ENCODE measurements around the gene HMGXB3.

The HMGXB3 gene

GRCh38 chr5:150053713-150054392 is 53.3 kb downstream of the HMGXB3 start:
- DNase-seq (ENCODE audit: low read depth) = no peak

- DNase-seq (ENCODE audit: low read depth) = no peak
Measured at GRCh38 chr5:150054569-150054968, 54.0 kb downstream of the HMGXB3 start.

GRCh38 chr5:150055326-150056074 is 55.0 kb downstream of the HMGXB3 start:
- DNase-seq (ENCODE audit: low read depth) = no peak

GRCh38 chr5:150056075-150056443 is 55.5 kb downstream of the HMGXB3 start:
- DNase-seq (ENCODE audit: low read depth) = no peak

GRCh38 chr5:150057052-150057451 is 56.5 kb downstream of the HMGXB3 start:
- DNase-seq (ENCODE audit: low read depth) = no peak

GRCh38 chr5:150057511-150057910 is 57.0 kb downstream of the HMGXB3 start:
- DNase-seq (ENCODE audit: low read depth) = no peak

- DNase-seq (ENCODE audit: low read depth) = no peak
Measured at GRCh38 chr5:150057996-150058395, 57.5 kb downstream of the HMGXB3 start.

GRCh38 chr5:150058480-150059126 is 58.1 kb downstream of the HMGXB3 start:
- peak; percentile 80 for DNase-seq (ENCODE audit: low read depth)

- DNase-seq (ENCODE audit: low read depth) = no peak
Measured at GRCh38 chr5:150059623-150060022, 59.1 kb downstream of the HMGXB3 start.

- DNase-seq (ENCODE audit: low read depth) = no peak
Measured at GRCh38 chr5:150060471-150060870, 59.9 kb downstream of the HMGXB3 start.

GRCh38 chr5:150061538-150061995 is 61.0 kb downstream of the HMGXB3 start:
- DNase-seq (ENCODE audit: low read depth) = no peak

- no peak for DNase-seq (ENCODE audit: low read depth)
Measured at GRCh38 chr5:150062216-150062922, 61.8 kb downstream of the HMGXB3 start.

- no peak for DNase-seq (ENCODE audit: low read depth)
Measured at GRCh38 chr5:150063638-150064037, 63.1 kb downstream of the HMGXB3 start.

GRCh38 chr5:150064681-150065220 is 64.2 kb downstream of the HMGXB3 start:
- no peak for DNase-seq (ENCODE audit: low read depth)

- DNase-seq (ENCODE audit: low read depth) = no peak
Measured at GRCh38 chr5:150065346-150065745, 64.8 kb downstream of the HMGXB3 start.

- no peak for DNase-seq (ENCODE audit: low read depth)
Measured at GRCh38 chr5:150065886-150066285, 65.3 kb downstream of the HMGXB3 start.

- DNase-seq (ENCODE audit: low read depth) = no peak
Measured at GRCh38 chr5:150066436-150066835, 65.9 kb downstream of the HMGXB3 start.

GRCh38 chr5:150066901-150067396 is 66.4 kb downstream of the HMGXB3 start:
- peak; percentile 48 for DNase-seq (ENCODE audit: low read depth)

GRCh38 chr5:150067405-150067960 is 66.9 kb downstream of the HMGXB3 start:
- DNase-seq (ENCODE audit: low read depth) = no peak

GRCh38 chr5:150068071-150068470 is 67.5 kb downstream of the HMGXB3 start:
- no peak for DNase-seq (ENCODE audit: low read depth)

GRCh38 chr5:150068472-150068871 is 67.9 kb downstream of the HMGXB3 start:
- DNase-seq (ENCODE audit: low read depth) = no peak

Measured in fibroblast of gingiva (primary cell).